ENCODE results near the gene LCOR. TPM values are rescaled to one million over a fixed set of nuclear protein-coding genes. Genes with fewer than 3 reads are reported as not detected.
"Not testable (repeated sequence)": the region's sequence is repeated elsewhere in the genome, so short reads cannot be mapped to it uniquely, and the experiment has no call there.

Gene LCOR
- total RNA-seq, result 10 to 100 TPM; 20.2 to 21.3 TPM
- long read RNA-seq, full-length matches to known transcripts, result 1 of 8 reads
- long read RNA-seq, partial matches to known transcripts, result 3 of 8 reads
- long read RNA-seq, other reads (novel, unspliced or antisense), result 4 of 8 reads

- peak; percentile 88 for DNase-seq
Measured at GRCh38 chr10:96831867-96832720, at the start of gene LCOR. TSS of gene LCOR (plus strand) at chr10:96832298. CDS start at chr10:96949058, 116,760 bp downstream.

DNA sequence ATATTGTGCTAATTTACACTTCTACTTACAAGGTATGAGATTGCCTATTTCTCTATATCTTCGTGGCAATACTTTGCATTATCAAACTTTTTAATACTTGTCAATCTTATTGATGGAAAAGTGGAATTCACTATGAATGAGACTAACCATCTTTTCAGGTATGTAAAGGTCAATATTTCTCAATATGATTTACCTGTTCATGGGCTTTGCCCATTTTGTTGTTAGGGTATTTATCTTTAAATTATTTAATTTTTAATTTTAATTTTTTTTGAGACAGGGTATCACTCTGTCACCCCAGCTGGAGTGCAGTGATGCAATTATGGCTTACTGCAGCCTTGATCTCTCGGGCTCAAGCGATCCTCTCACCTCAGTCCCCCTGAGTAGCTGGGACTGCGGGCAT lies 47.8 kb upstream of the LCOR start:
- intact Hi-C loops (cut with DNase I), result no loop called here
- ATAC-seq (no peak), DNase-seq (no peak)

More at GRCh38 chr10:96831867-96832720, at the start of gene LCOR:
- intact Hi-C loops (cut with DNase I), result loop anchor here in 1 of 2 donors (5.0 to 10.0 kb wide), 2 partner anchors 85 to 193 kb away; no protein-coding TSS in a partner anchor
- ATAC-seq, result peak; percentile 89 to 92

- ATAC-seq (no peak), DNase-seq (no peak)
- intact Hi-C loops (cut with DNase I), result no loop called here
Measured at GRCh38 chr10:96789571-96790108, 42.5 kb upstream of the LCOR start.

DNA sequence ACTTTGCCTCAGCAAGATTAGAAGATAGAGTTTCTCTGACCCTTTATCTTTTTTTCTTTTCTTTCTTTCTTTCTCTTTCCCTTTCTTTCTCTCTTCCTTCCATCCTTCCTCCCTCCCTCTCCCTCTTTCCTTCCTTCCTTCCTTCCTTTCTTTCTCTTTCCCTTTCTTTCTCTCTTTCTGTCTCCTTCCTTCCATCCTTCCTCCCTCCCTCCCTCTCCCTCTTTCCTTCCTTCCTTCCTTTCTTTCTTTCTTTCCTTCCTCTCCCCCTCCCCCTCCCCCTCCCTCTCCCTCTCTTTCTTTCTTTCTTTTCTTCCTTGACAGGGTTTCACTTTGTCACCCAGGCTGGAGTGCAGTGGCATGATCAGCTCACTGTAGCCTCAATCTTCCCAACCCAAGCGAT lies 40.2 kb upstream of the LCOR start:
- intact Hi-C loops (cut with DNase I), result no loop called here
- no peak for ATAC-seq
- no peak for DNase-seq

DNA sequence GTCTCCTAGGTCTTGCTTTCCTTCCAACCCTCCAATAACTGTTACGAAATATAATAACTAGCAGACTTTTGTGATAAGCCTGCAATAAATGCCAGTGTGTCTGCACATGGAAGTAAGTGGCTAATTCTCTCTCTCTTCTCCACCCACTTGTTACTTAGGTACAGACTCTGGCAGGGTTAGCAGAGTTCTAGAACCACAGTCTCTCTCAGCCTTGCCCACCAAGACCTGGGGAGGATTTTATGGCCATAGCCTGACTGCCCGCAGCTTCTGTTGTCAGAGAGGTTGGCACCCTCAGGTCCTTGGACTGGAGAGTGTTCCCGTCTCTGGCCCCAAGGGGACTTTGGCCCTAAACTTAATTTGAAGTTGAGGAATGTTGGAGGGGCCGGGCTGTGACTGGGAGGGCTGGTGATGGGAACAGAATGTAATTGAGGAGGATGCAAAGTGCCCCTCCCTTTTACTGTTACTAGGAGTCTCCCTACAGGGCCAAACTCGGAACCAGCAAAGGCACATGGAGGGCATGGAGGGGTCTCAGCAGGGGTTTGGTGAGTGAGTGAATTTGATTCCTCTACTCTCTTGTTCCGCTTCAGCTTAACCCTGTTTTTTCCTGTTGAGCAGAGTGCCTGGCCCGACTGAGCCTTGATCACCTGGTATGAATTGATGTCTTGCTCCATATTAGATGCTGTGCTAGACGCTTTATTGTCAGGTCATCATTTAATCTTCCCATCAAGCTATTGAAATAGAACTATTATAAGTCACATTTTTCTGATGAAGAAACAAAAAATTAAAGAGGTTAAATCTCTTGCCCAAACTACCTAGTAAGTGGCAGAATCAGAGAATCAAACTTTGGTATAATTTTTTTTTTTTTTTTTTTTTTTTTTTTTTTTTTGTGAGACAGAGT lies 37.0 kb upstream of the LCOR start:
- no peak for DNase-seq

GRCh38 chr10:96797485-96797884 lies 34.6 kb upstream of the LCOR start:
- DNase-seq, result no peak
- intact Hi-C loops (cut with DNase I), result no loop called here
- ATAC-seq, result no peak

More for the DNA sequence above, 37.0 kb upstream of the LCOR start:
- no peak for ATAC-seq
- intact Hi-C loops (cut with DNase I), result no loop called here

DNA sequence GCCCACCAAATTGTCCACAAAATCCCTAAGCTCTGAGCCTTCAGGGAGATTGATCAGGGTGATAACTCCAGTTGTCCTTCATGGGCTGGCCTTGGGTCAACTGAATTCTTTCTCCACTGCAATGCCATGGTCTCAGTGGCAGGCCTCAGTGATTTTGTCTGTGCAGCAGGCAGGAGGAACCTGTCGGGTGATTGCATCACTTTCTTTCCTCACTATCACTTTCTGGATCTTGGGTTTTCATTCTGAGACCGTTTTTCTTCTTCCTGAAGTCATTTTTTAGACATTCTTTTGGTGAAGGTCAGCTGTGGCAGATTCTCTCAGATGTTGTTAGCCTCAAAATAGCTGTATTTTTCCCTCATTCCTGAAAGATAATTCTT lies 28.8 kb upstream of the LCOR start:
- intact Hi-C loops (cut with DNase I), result no loop called here
- ATAC-seq (no peak), DNase-seq (no peak)

- intact Hi-C loops (cut with DNase I), result no loop called here
- DNase-seq (no peak), ATAC-seq (no peak)
Measured at GRCh38 chr10:96814264-96814663, 17.8 kb upstream of the LCOR start.

GRCh38 chr10:96818971-96819370 lies 13.1 kb upstream of the LCOR start:
- intact Hi-C loops (cut with DNase I), result not testable (repeated sequence)
- peak in 1 of 2 donors; percentile 44 for ATAC-seq

GRCh38 chr10:96820765-96821164 lies 11.3 kb upstream of the LCOR start:
- ATAC-seq, result no peak
- no peak for DNase-seq
- intact Hi-C loops (cut with DNase I), result no loop called here

More at GRCh38 chr10:96818971-96819370, 13.1 kb upstream of the LCOR start:
- not testable (repeated sequence) for DNase-seq

DNA sequence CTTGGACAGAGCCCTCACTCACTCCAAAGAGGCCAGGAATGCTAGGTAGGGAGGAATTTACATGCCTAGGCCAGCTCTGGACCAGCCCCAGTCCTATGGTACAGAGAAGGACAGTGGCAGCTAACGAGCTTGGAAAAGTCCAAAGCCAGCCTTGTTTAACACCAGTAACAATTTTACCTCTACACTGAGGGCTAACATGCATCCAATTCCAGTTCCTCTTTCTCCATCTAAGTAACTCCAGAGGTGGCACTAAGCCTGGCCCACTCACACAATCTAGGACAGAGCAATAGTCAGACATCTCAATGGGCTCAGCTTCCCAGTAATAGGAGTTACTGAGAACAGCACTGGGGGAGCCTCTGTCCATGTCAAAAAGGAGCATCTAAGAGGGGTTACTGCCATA lies 5.7 kb upstream of the LCOR start:
- DNase-seq, result no peak
- intact Hi-C loops (cut with DNase I), result no loop called here
- no peak for ATAC-seq

- intact Hi-C loops (cut with DNase I), result no loop called here
- ATAC-seq, result no peak
- no peak for DNase-seq
Measured at GRCh38 chr10:96828609-96829008, 3.5 kb upstream of the LCOR start.

DNA sequence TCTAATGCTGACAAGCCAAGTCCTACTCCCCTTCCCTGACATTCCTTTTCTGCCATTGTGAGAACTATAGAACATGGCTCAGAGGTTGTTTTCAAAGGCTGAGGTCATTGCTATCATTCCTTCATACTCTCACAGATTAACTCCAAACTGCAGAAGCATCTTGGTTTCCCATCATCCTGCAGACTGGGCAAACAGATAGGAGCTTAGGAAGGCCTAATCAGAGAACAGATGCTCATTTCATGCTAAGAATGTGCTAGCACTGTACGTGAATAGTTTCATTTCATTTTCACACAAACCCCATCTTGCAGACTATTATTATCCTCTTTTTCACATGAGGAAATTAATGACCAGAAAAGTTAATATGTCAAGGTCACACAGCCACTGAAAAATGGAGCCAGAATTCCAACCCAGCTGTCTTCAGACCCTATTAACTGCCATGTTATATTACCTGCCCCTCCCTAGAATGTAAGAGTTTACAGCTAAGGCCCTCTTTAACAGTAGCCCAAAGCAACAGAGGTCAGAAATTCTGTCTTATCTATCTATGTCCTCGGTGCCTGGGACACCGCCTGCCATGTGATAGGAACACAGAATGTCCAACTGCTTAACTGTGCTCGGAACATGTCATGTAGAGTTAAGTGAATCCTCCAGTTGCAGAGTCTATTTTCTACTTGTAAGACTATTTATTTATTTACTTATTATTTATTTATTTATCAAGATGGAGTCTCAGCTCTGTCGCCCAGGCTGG lies 2.9 kb upstream of the LCOR start:
- DNase-seq (no peak), ATAC-seq (no peak)
- intact Hi-C loops (cut with DNase I), result no loop called here

GRCh38 chr10:96830511-96831199 lies 1.4 kb upstream of the LCOR start:
- intact Hi-C loops (cut with DNase I), result loop anchor here in 1 of 2 donors (5.0 to 10.0 kb wide), 2 partner anchors 87 to 194 kb away; no protein-coding TSS in a partner anchor
- ATAC-seq (no peak), DNase-seq (no peak)

GRCh38 chr10:96831200-96831866 lies 765 bp upstream of the LCOR start:
- ATAC-seq, result no peak
- intact Hi-C loops (cut with DNase I), result loop anchor here in 1 of 2 donors (5.0 to 10.0 kb wide), 2 partner anchors 86 to 193 kb away; no protein-coding TSS in a partner anchor
- DNase-seq, result no peak

GRCh38 chr10:96832721-96833219 lies 672 bp downstream of the LCOR start:
- DNase-seq (peak; percentile 88), ATAC-seq (peak; percentile 80 to 87)
- intact Hi-C loops (cut with DNase I), result loop anchor here in 1 of 2 donors (5.0 to 10.0 kb wide), 2 partner anchors 85 to 192 kb away; no protein-coding TSS in a partner anchor

Data from left cardiac atrium (tissue), 4 donors.